GM12874 (cell line): ENCODE results near the gene TMEM52B.

Experiments
- CTCF ChIP-seq: IDR thresholded peaks from 2 replicates; pipeline ENCODE4 v1.5.1; 2011; ENCODE audit warnings: low read depth, mild to moderate bottlenecking, control low read depth, low read length, moderate library complexity; ENCODE audit not compliant: insufficient read depth

TMEM52B gene

GRCh38 chr12:10186299-10186698 is 7.5 kb downstream of the TMEM52B start:
- TF ChIP-seq CTCF = no peak

DNA sequence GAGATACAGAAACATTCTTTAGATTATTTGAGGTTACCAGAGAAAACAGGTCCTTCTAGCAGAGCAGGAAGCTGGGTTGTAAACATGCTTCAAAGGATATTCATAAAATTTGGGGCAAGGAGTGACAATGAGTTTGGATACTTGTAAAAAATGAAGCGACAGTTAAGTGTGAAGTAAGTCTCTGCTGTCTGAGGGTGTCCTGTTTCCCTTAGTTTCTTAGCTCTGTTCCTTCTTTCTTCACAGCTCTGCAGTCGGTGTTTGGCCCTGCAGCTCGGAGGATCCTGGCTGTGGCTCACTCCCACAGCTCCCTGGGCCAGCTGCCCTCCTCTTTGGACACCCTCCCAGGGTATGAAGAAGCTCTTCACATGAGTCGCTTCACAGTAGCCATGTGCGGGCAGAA is 10.8 kb downstream of the TMEM52B start:
- no peak for TF ChIP-seq CTCF

DNA sequence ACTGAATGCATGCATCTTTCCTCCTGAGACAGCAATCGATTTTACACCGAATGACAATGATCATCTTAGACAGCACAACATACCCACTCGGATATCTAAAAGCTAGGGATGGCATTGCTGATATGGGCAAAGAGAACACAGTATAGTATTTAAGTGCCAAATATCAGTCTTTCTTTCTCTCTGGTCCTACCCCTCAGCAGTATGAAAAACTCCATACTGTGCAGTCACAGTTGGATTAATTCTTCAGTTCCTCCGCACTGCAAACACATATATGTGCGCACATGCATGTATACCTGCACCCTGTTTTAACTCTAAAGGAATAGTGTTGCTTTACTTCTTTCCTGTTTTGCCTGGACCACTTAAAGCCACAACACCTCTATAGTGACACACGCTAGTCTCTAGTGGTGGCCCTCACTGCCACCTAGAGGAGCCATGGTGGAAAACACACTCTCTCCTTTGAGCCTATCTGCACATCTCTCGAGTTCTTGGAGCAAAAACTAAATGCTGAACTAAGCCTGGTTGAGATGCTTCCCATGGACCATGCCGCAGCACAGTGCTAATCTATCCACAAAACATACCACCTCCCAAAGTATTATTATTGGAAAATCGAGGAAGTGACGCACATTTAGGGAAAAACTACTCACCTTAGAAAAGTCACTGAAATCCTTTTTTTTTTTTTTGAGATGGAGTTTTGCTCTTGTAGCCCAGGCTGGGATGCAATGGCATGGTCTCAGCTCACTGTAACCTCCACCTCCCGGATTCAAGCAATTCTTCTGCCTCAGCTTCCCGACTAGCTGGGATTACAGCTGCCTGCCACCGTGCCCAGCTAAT is 11.9 kb downstream of the TMEM52B start:
- peak; percentile 76 for TF ChIP-seq CTCF

- no peak for TF ChIP-seq CTCF
Observed at GRCh38 chr12:10191865-10192264, 13.0 kb downstream of the TMEM52B start.

DNA sequence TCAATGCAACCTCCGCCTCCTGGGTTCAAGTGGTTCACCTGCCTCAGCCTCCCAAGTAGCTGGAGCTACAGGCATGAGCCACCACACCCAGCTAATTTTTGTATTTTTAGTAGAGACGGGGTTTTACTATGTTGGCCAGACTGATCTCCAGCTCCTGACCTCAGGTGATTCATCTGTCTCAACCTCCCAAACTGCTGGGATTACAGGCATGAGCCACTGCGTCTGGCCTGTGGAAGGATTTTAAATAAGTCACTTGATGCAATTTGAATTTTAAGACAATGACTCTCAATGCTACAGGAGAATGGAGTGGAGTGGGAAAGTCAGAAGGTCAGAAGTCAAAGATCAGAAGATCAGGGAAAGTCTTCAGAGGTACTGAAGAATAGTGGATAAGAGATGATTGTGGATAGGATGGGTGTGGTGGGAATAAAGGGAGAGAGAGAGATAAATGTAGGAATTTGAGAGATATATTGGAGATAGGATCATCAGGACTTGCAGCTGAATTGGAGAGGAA is 15.4 kb downstream of the TMEM52B start:
- no peak for TF ChIP-seq CTCF

GRCh38 chr12:10196210-10196609 is 17.4 kb downstream of the TMEM52B start:
- no peak for TF ChIP-seq CTCF

- TF ChIP-seq CTCF = no peak
Observed at GRCh38 chr12:10197879-10198278, 19.0 kb downstream of the TMEM52B start.
